HG03457 (cell line): Measurements from ENCODE around the gene PHYKPL.

Experiments used
- ATAC-seq: cut with Tn5 transposase; IDR thresholded peaks from one replicate; pipeline ENCODE4 v1.9.1; 2021; ENCODE audit warnings: moderate number of reproducible peaks; ENCODE audit not compliant: unreplicated experiment

The PHYKPL gene

DNA sequence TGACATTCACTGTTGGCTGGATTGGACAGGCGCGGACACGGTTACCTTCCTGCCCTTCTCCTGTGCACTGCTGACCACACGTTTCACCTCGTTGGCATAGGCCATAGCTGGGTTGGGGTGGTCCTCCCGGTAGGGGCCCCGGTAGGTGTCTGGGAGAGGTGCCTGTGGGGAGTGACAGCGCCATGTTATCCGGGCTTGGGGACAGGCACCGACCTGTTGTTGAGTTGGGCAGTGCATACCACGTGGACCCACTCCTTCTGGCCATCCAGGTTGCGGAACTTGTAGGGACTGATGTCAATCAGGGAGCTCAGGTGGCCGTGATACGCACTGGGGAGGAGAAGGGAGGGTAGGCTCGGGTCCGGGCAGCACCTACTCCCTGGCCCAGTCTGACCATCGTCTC, 8.2 kb downstream of the PHYKPL start:
- no peak for ATAC-seq

DNA sequence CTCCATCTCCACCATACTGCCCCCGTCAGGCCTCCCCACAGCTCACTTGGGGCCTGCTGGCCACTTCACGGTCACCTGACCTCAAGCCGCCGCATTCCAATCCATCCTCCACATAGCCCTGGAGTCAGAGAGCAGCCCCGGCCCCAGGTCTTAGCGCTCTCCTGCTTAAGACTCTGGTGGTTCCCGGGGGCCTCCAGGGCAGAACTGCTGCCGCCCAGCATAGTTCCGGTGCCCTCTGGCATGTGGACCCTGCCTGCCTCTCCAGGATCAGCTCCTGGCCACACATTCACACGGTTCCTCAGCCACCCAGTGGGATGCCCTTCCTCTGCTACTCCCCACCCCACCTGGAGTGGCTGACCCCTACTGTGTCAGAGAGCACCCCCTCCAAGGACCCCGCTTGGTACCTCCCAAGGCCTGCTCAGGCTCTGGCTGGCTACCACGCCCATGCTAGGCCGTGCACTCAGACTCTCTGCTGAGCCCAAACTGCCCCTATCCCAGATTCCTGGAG, 8.7 kb downstream of the PHYKPL start:
- ATAC-seq, result no peak

DNA sequence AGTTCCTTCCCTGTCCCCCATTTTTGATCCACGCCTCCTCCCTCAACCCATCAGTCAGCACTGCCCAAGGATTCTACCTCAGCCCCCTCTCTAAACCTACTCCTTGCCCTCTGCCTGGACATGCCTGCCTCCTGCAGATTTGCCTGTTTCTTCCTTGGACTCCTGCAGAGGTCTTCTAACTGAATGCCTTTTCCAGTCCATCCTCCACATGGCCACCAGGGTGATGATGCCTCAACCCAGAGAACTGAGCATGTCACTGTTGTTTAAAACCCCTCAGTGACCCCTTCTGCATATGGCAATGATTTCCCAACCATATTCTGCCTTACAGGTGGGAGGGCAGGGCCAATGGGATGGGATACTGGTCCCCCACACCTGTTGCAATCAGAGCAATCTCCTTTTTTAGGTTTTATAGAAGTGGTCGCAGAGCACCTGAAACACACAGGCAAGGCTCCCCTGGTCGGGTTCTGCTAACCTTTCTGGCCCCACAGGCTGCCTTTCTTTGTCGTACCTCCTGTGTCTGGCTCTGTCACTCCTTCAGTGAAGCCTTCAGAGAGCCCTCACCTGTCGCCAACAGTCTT, 9.3 kb downstream of the PHYKPL start:
- no peak for ATAC-seq

GRCh38 chr5:178222292-178222691, 10.3 kb downstream of the PHYKPL start:
- no peak for ATAC-seq

- ATAC-seq, result no peak
Measured at GRCh38 chr5:178221853-178222252, 10.7 kb downstream of the PHYKPL start.

DNA sequence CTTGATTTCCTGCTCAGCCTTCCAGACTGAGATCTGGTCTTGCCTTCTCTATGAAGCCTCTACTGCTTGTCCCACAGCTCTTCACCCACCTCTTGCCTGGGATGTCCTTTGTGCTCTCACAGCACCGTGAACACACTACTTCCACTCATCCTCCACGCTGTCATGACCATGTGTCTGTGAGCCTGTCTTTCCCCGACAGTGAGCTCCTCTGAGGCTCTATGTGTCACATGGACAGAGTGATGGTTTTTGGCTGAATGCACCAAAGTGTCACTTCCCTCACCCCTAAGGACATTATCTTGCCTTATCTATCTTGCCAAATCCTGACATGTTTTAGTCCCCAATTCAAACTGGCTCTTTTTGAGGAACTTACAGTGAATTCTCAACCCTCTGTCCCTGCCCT, 11.3 kb downstream of the PHYKPL start:
- no peak for ATAC-seq

- ATAC-seq, result no peak
Measured at GRCh38 chr5:178218827-178219226, 13.8 kb downstream of the PHYKPL start.

GRCh38 chr5:178218237-178218776, 14.3 kb downstream of the PHYKPL start:
- ATAC-seq, result no peak

- no peak for ATAC-seq
Measured at GRCh38 chr5:178216779-178217178, 15.8 kb downstream of the PHYKPL start.

DNA sequence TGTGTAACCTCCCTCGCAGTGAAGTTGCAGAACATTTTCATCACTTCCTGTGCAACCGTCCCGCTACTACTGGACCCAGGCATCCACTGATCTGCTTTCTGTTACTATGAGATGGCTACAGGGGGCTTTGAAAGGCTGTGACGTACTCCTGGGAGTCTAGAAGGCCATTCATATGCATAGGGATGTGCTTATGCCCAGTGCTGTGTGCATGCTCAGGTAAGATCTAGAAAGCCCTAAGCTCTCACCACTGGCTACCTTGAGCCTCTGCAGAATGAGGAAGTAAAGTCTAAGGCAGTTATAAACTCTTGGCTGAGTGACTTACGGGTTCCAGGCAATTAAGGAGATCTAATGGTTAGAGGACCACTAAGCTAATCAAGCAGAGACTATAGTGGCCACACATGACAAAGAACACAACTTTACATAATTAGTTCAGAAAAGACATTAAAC, 16.5 kb downstream of the PHYKPL start:
- ATAC-seq, result no peak

GRCh38 chr5:178215280-178216002, 17.2 kb downstream of the PHYKPL start:
- ATAC-seq, result no peak

- no peak for ATAC-seq
Measured at GRCh38 chr5:178214160-178214803, 18.3 kb downstream of the PHYKPL start.

DNA sequence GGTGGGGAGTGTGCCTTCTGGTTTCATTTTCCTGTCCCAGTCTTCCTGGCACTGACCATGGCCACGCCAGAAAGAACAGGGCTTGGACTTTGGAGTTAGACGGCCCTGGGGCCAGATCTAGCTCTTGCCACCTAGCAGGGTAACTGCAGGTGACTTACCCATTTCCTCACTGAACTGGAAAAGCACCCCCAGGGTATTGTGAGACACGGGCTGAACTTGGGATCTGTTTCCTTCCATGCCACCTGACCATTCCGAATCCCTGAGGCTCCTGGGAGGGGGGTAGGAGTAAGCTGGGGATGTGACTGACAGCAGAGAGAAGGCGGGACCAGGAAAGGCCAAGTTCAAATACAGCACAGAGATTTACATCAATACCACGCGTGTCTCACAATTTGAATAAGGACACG, 18.9 kb downstream of the PHYKPL start:
- ATAC-seq, result no peak

DNA sequence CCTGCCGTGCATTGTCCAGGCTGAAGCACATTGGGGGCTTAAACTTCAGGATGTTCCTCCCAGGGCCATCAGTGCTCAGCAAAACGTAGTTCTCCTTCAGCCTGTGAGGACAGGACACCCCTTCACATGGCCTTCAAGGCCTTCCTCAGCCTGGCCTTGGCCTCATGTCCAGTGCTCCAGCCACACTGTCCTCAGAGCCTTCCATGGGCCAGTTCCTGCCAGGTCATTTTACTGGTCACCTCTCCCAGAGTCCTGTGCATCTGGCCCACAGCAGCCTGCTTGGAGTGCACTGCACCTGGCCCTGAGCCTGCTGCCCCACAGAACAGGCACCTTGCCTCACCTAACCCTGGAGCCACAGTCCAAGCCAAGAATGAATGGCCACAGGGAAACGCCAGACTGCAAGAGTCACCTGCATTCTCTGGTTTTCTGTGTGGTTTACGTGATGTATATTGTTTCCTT, 19.6 kb downstream of the PHYKPL start:
- ATAC-seq, result no peak

GRCh38 chr5:178212241-178213002, 20.2 kb downstream of the PHYKPL start:
- ATAC-seq, result no peak

GRCh38 chr5:178211095-178212048, 21.2 kb downstream of the PHYKPL start:
- no peak for ATAC-seq

DNA sequence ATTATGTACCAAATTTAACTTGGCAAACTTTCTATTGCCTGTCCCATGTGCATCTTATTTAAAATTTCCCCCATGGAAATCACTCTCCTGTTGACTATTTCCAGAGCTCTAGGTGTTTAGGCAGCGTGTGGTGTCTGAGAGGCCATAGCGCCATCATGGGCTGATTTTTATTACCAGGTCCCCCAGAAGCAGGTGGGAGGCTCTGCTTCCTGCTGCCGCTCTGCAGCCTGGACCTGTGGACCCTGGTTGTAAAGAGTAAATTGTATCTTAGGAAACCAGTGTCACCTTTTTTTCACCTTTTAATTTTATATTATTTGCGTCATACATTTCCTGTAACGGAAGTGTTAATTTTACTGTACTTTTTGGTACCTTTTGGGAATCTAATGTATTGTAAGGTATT, 21.9 kb downstream of the PHYKPL start:
- no peak for ATAC-seq

GRCh38 chr5:178210073-178210535, 22.5 kb downstream of the PHYKPL start:
- no peak for ATAC-seq

GRCh38 chr5:178209334-178210072, 23.1 kb downstream of the PHYKPL start:
- no peak for ATAC-seq
